ENCODE data around the gene EPN3.

DNA sequence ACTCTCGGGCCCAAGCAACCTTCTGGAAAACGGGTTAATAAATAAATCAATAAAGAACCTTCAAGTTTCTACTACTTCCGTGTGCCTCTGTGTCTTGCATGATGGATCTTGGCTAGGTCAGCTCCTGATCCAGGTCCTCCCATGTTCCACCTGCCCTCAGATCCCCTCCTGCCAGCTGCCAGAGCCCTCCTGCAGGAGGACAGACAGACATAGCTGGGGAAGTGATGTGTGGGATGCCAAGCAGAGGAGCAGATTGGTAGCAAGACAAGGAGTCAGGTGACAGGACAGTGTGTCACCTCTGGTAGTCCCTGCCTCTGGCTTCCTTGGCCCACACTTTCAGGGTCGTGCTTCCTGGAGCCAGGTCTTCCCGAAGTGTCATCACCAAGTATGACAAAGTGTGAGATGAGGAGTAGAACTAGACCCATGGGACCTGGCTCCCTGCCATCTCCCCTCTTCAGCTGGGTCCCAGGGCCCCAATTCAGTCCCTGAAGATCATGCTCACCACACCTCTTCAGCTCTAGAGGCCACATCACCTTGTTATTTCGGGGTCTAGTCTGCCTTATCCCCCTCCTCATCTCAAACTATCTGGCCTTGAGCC, 1.0 kb upstream of the EPN3 start:
- TF ChIP-seq, protein P1, sequence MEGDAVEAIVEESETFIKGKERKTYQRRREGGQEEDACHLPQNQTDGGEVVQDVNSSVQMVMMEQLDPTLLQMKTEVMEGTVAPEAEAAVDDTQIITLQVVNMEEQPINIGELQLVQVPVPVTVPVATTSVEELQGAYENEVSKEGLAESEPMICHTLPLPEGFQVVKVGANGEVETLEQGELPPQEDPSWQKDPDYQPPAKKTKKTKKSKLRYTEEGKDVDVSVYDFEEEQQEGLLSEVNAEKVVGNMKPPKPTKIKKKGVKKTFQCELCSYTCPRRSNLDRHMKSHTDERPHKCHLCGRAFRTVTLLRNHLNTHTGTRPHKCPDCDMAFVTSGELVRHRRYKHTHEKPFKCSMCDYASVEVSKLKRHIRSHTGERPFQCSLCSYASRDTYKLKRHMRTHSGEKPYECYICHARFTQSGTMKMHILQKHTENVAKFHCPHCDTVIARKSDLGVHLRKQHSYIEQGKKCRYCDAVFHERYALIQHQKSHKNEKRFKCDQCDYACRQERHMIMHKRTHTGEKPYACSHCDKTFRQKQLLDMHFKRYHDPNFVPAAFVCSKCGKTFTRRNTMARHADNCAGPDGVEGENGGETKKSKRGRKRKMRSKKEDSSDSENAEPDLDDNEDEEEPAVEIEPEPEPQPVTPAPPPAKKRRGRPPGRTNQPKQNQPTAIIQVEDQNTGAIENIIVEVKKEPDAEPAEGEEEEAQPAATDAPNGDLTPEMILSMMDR (conservative IDR thresholded peaks at IDR 0.05; ENCODE audit: low read length), result no peak
- TF ChIP-seq EZH2phosphoT487 (IDR thresholded peaks at IDR 0.05; ENCODE audit: borderline replicate concordance, low read depth, low read length), result no peak

Data from OCI-LY7 (cell line).